ENCODE results near the gene KCNT1. TPM values are rescaled to one million over a fixed set of nuclear protein-coding genes. Genes with fewer than 3 reads are reported as not detected.
A peak's percentile ranks its signal among the peaks of the same experiment; 100 is the strongest.
"Not testable (repeated sequence)": the region's sequence is repeated elsewhere in the genome, so short reads cannot be mapped to it uniquely, and the experiment has no call there.

Gene KCNT1
- total and polyA plus RNA-seq, 9 donors = 0.83 to 12.0 (median 3.7) TPM

- Histone ChIP-seq H3K27ac (no peak overlapping the region), H3K4me3 (no peak overlapping the region), H3K4me1 (ENCODE audit: insufficient read depth) (peaks cover 6% of the 10 kb centered on the region), H3K36me3 (no peaks in the 10 kb centered on the region), H3K9me3 (peaks cover 0 to 4% of the 10 kb centered on the region in 2 donors), H3K27me3 (no peaks in the 10 kb centered on the region)
- 51 to 54% (median 51%) methylated on average over 27 to 29 of the region's 29 CpGs for WGBS, 3 donors
- intact Hi-C loops (cut with DNase I) = no loop called here
- peak in 2 of 5 donors; percentile 8 to 40 for DNase-seq
- no peak for TF ChIP-seq EP300 (IDR thresholded peaks at IDR 0.05)
- TF ChIP-seq CTCF (IDR thresholded peaks at IDR 0.05) = no peak
- TF ChIP-seq POLR2A (IDR thresholded peaks at IDR 0.05) = no peak
Observed at GRCh38 chr9:135666534-135667462, 35.2 kb upstream of the KCNT1 start.

GRCh38 chr9:135667463-135668001, 34.5 kb upstream of the KCNT1 start:
- Histone ChIP-seq H3K36me3 (no peaks in the 10 kb centered on the region), H3K4me3 (no peak overlapping the region), H3K27ac (no peak overlapping the region), H3K9me3 (peaks cover 0 to 4% of the 10 kb centered on the region in 2 donors), H3K4me1 (ENCODE audit: insufficient read depth) (peaks cover 6% of the 10 kb centered on the region), H3K27me3 (no peaks in the 10 kb centered on the region)
- WGBS, 3 donors = 46 to 63% (median 56%) methylated on average over 9 of the region's 9 CpGs
- no peak for TF ChIP-seq POLR2A (IDR thresholded peaks at IDR 0.05)
- no peak for TF ChIP-seq CTCF (IDR thresholded peaks at IDR 0.05)
- intact Hi-C loops (cut with DNase I) = no loop called here
- peak in 3 of 5 donors; percentile 6 to 42 (median 14) for DNase-seq

GRCh38 chr9:135669018-135669417, 33.0 kb upstream of the KCNT1 start:
- H3K4me1 ChIP-seq (ENCODE audit: insufficient read depth); H3K27me3 ChIP-seq; H3K4me3 ChIP-seq; H3K36me3 ChIP-seq; intact Hi-C loops (cut with DNase I); H3K9me3 ChIP-seq; H3K27ac ChIP-seq; DNase-seq: not testable (repeated sequence)
- 89 to 94% (median 93%) methylated on average over 5 of the region's 5 CpGs for WGBS, 3 donors

GRCh38 chr9:135669616-135670285, 32.2 kb upstream of the KCNT1 start:
- no peak overlapping the region for H3K27ac ChIP-seq
- intact Hi-C loops (cut with DNase I) = no loop called here
- H3K27me3 ChIP-seq = no peaks in the 10 kb centered on the region
- WGBS, 3 donors = 95 to 96% (median 96%) methylated on average over 6 to 9 of the region's 9 CpGs
- TF ChIP-seq EP300 (IDR thresholded peaks at IDR 0.05) (no peak), POLR2A (IDR thresholded peaks at IDR 0.05) (no peak), CTCF (IDR thresholded peaks at IDR 0.05) (no peak)
- no peaks in the 10 kb centered on the region for H3K36me3 ChIP-seq
- peaks cover 0 to 4% of the 10 kb centered on the region in 2 donors for H3K9me3 ChIP-seq
- no peaks in the 10 kb centered on the region for H3K4me1 ChIP-seq (ENCODE audit: insufficient read depth)
- H3K4me3 ChIP-seq = no peak overlapping the region
- DNase-seq = peak in 2 of 5 donors; percentile 8 to 23
